Measurements from ENCODE around the gene COLEC12.
A peak's percentile ranks its signal among the peaks of the same experiment; 100 is the strongest.

COLEC12 gene

DNA sequence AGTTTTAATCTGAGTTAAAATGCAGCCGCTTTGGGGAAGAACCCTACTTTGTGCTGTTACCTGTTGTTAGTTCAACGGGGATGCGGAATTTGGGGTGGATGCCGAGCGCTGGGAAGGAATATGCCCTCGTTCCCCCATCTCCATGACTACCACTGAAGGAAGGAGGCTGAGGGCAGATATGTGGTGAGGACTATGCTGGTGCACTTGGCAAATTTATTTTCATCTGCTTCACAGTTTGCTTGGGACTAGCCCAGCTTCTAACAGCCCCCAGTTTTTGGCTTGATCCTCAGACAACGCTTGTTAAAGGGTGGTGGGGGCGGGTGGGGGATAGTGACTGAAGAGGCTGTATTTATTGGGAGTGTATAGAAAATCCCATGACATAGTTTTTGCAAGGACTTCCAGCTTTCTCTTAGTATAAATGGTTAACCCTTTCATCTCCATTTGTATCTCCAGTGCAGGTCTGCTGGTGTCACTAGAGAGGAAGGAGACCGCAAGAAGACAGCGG, 100.8 kb downstream of the COLEC12 start:
- DNase-seq = no peak
- Histone ChIP-seq H3K9me3 (no peaks in the 10 kb centered on the region), H3K4me3 (ENCODE audit: low read depth, low read length) (no peak overlapping the region), H3K4me1 (peaks cover 15% of the 10 kb centered on the region), H3K27me3 (no peaks in the 10 kb centered on the region), H3K36me3 (no peaks in the 10 kb centered on the region)
- TF ChIP-seq, protein P1, sequence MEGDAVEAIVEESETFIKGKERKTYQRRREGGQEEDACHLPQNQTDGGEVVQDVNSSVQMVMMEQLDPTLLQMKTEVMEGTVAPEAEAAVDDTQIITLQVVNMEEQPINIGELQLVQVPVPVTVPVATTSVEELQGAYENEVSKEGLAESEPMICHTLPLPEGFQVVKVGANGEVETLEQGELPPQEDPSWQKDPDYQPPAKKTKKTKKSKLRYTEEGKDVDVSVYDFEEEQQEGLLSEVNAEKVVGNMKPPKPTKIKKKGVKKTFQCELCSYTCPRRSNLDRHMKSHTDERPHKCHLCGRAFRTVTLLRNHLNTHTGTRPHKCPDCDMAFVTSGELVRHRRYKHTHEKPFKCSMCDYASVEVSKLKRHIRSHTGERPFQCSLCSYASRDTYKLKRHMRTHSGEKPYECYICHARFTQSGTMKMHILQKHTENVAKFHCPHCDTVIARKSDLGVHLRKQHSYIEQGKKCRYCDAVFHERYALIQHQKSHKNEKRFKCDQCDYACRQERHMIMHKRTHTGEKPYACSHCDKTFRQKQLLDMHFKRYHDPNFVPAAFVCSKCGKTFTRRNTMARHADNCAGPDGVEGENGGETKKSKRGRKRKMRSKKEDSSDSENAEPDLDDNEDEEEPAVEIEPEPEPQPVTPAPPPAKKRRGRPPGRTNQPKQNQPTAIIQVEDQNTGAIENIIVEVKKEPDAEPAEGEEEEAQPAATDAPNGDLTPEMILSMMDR (IDR thresholded peaks at IDR 0.05; ENCODE audit: low read depth, low read length) = no peak

DNA sequence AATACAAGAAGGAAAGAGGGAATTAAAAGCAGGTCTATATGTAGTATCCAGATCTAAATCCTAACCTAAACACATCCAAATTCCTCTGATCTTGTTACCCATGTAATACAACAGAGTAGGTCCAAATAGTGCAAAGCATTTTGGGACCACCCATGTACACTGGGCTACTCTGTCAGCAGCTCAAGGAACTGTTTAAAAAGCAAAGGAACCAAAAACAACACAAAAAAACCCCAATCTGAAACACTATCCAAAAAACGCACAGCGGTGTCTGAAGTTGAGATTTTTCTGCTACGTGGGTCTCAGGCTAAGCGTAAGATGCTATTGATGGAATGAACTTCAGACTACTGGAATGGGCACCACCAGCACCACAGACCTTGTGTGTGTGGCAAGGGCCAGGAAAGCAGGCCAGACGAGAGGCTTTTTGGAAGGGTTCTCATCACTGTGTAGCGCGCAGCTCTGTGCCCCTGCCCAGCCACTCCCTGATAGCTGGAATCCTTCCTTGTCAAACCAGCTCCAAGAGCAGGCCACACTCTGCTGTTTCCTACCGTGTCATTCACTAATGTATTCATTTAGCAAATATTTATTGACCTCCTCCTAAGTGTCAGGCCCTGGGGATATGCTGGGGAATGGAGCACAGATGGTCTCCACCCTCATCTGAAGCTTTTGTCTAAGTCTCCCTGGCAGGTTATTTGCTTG, 101.4 kb downstream of the COLEC12 start:
- H3K4me3 ChIP-seq (ENCODE audit: low read depth, low read length) = no peak overlapping the region
- TF ChIP-seq, protein P1 (IDR thresholded peaks at IDR 0.05; ENCODE audit: low read depth, low read length) = no peak
- DNase-seq = no peak
- H3K36me3 ChIP-seq = no peaks in the 10 kb centered on the region
- no peaks in the 10 kb centered on the region for H3K9me3 ChIP-seq
- peaks cover 19% of the 10 kb centered on the region for H3K4me1 ChIP-seq
- no peaks in the 10 kb centered on the region for H3K27me3 ChIP-seq

DNA sequence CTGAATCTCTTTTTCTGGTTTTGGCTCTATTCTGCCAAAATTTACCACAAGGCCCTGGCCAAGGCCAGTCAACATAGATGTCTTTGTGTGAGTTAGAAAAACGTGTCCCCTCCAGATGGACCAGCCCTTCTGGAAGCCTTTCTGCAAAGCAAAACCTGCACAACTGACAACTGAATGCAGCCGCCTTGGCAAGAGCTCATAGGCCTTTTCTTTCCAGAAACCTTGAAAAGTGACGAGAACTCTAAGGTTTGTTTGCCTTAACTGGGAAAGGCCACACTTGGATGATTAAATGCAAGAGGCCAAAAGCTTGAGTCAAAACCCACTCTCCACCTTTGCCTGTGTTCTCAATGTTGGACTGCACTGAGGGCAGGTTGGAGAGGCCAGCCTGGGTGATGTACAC, 103.9 kb downstream of the COLEC12 start:
- H3K4me1 ChIP-seq = peaks cover 32% of the 10 kb centered on the region

DNA sequence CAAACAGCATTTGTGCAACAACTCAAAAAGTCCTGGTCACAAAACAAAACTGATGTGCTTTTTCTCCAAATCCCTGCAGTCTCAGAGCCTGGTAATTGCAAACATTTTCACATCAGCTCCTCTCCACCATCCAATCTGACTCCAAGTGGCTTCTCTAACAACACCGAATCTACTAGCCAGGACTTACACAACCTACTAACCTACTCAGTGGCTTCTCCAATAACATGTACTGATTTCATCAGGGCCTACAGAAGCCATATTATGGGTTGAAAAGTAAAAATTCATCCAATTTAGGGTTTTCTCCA, 104.3 kb downstream of the COLEC12 start:
- no peaks in the 10 kb centered on the region for H3K9me3 ChIP-seq
- no peak overlapping the region for H3K4me3 ChIP-seq (ENCODE audit: low read depth, low read length)
- peaks cover 32% of the 10 kb centered on the region for H3K4me1 ChIP-seq
- H3K36me3 ChIP-seq = no peaks in the 10 kb centered on the region
- DNase-seq = no peak
- TF ChIP-seq, protein P1 (IDR thresholded peaks at IDR 0.05; ENCODE audit: low read depth, low read length) = no peak
- H3K27me3 ChIP-seq = no peaks in the 10 kb centered on the region

More for the DNA sequence above, 103.9 kb downstream of the COLEC12 start:
- Histone ChIP-seq H3K4me3 (ENCODE audit: low read depth, low read length) (no peak overlapping the region), H3K9me3 (no peaks in the 10 kb centered on the region), H3K36me3 (no peaks in the 10 kb centered on the region), H3K27me3 (no peaks in the 10 kb centered on the region)
- TF ChIP-seq, protein P1 (IDR thresholded peaks at IDR 0.05; ENCODE audit: low read depth, low read length) = no peak
- DNase-seq = no peak

DNA sequence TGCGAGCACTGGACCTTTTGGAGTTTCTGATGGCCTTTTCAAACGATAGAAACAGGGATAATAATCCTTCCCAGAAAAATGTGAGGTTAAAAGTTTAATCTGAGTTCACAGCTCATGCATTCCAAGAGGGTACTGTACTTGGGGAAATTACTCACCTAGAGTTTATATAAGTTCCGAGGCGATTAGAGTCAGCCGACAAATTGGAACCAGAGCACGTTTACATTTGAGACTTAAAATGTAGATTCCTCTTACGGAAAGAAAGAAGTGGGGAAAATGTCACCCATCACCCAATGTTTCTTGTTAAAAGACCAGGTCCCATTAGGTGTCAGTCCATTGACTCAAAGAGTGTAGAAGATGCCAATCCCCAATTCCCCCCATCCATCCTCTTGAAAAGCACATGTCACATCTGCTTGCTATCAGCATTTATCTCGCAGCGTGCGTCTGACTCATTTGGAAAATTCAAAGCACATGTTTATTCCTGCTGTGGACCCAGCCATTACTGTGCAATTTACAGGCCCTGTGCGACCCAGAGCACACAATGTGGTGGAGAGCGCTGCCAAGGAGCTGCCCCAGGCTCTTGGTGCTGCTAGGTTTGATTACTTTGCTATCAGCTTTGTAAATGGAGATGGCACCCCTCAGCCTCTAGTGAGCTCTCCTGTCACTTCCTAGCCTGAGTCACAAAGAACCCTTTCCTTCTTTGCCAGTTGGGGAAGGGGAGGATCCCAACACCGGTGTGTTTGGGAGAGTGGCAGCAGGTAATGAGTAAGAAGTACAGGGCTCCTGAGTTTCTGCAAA, 104.8 kb downstream of the COLEC12 start:
- no peaks in the 10 kb centered on the region for H3K36me3 ChIP-seq
- no peak overlapping the region for H3K4me3 ChIP-seq (ENCODE audit: low read depth, low read length)
- TF ChIP-seq, protein P1 (IDR thresholded peaks at IDR 0.05; ENCODE audit: low read depth, low read length) = no peak
- peak; percentile 66 for DNase-seq
- no peaks in the 10 kb centered on the region for H3K9me3 ChIP-seq
- H3K27me3 ChIP-seq = no peaks in the 10 kb centered on the region
- peaks cover 32% of the 10 kb centered on the region for H3K4me1 ChIP-seq

DNA sequence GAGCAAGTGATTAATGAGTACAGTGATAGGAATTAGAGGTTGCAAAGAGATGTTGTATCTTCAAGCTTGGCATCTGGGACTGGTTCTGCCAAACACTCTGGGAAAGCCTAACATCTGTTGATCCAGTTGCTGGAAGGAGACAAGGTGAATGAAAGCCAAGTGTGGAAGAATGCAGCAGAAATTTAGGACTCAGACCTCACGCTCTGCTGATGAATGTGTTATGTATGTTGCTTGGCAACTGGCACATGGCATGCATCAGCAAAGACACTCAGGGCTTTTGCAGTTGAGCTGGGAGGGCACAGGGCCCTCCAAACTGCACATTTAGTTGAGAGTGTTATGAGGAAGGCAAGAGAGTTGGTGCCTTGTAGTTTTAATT, 105.5 kb downstream of the COLEC12 start:
- H3K4me1 ChIP-seq = peaks cover 32% of the 10 kb centered on the region
- no peaks in the 10 kb centered on the region for H3K9me3 ChIP-seq
- DNase-seq = no peak
- H3K27me3 ChIP-seq = no peaks in the 10 kb centered on the region
- H3K36me3 ChIP-seq = no peaks in the 10 kb centered on the region
- no peak overlapping the region for H3K4me3 ChIP-seq (ENCODE audit: low read depth, low read length)
- TF ChIP-seq, protein P1 (IDR thresholded peaks at IDR 0.05; ENCODE audit: low read depth, low read length) = no peak
